ENCODE measurements around the gene TAS2R38.

GRCh38 chr7:142010952-142011548 lies 37.5 kb upstream of the TAS2R38 start:
- TF ChIP-seq EZH2 (IDR thresholded peaks at IDR 0.05) (no peak), CTCF (IDR thresholded peaks at IDR 0.05) (no peak), EZH2phosphoT487 (IDR thresholded peaks at IDR 0.05) (no peak)

Measured in neural progenitor cell (in vitro differentiated cells).